Measurements from ENCODE around the gene HBA2. TPM values are rescaled to one million over a fixed set of nuclear protein-coding genes. Genes with fewer than 3 reads are reported as not detected.
"Not testable (repeated sequence)": the region's sequence is repeated elsewhere in the genome, so short reads cannot be mapped to it uniquely, and the experiment has no call there.

HBA2 gene
- total RNA-seq (2014; rRNA removed; shearing (Covaris generic)), result 3.3 TPM in 1 of 2 replicates, not detected in the other

DNA sequence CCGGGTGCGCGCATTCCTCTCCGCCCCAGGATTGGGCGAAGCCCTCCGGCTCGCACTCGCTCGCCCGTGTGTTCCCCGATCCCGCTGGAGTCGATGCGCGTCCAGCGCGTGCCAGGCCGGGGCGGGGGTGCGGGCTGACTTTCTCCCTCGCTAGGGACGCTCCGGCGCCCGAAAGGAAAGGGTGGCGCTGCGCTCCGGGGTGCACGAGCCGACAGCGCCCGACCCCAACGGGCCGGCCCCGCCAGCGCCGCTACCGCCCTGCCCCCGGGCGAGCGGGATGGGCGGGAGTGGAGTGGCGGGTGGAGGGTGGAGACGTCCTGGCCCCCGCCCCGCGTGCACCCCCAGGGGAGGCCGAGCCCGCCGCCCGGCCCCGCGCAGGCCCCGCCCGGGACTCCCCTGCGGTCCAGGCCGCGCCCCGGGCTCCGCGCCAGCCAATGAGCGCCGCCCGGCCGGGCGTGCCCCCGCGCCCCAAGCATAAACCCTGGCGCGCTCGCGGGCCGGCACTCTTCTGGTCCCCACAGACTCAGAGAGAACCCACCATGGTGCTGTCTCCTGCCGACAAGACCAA lies at the start of gene HBA2:
Gene HBA2 (plus strand): TSS at position 503 of the 568 bp plus-strand sequence. CDS start 37 bp downstream, at position 540.
- not testable (repeated sequence) for DNase-seq (ENCODE audit: low spot score)

DNA sequence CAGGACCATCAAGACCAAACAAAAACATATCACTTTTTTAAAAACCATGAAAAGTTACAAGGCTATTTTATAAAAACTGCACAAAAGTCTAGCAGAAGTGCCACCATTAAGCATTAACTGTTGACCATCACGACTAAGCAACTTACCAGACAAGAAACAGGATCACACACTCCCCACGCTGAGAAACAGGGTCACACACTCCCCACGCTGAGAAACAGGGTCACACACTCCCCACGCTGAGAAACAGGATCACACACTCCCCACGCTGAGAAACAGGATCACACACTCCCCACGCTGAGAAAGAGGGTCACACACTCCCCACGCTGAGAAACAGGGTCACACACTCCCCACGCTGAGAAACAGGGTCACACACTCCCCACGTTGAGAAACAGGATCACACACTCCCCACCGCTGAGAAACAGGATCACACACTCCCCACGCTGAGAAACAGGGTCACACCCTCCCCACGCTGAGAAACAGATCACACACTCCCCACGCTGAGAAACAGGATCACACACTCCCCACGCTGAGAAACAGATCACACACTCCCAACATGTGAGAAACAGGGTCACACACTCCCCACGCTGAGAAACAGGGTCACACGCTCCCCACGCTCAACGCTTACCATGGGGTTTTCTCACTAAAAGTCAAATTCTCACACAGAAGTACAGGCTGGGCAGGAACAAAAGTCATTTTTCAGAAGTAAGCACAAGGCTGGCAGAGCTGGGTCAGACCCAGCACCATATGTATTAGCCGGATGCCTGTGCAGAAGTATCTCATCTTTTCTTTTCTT lies 48.9 kb upstream of the HBA2 start:
- not testable (repeated sequence) for DNase-seq (ENCODE audit: low spot score)

DNA sequence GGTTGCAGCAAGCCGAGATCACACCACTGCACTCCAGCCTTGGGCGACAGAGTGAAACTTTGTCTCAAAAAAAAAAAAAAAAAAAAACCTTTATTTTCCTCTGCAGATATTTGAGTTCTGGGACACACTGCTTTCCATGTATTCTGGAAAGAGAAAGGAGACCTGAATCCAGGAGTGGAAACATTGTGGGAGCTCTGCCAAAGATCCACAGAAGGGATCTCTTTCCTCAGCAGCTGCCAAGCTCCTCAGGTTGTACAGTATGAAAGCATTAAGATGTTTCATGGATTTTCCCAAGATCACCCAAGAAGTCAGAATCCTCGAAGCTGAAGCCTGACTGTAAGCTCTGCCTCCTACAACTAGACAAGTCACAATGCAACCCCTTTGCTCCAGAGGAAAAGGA lies 47.7 kb upstream of the HBA2 start:
- DNase-seq (ENCODE audit: low spot score), result no peak

DNA sequence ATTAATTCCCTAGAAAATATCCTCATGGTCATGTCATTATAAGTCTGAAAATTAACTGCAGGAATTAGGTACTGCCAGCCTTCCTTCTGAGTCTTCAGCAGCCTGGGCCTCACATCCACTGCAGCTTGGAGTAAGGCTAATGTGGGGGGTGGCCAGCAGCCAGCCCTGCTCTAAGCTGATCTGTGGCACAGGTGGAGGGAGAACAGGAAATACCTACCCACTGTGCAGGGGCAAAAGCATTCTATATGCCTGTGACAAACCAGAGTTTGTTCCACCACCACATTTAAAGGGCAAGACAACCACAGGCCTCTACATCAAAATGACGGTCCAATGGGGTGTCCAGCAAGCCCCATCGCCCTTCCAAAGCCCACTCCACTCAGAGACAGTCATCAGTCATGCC lies 43.6 kb upstream of the HBA2 start:
- no peak for DNase-seq (ENCODE audit: low spot score)

DNA sequence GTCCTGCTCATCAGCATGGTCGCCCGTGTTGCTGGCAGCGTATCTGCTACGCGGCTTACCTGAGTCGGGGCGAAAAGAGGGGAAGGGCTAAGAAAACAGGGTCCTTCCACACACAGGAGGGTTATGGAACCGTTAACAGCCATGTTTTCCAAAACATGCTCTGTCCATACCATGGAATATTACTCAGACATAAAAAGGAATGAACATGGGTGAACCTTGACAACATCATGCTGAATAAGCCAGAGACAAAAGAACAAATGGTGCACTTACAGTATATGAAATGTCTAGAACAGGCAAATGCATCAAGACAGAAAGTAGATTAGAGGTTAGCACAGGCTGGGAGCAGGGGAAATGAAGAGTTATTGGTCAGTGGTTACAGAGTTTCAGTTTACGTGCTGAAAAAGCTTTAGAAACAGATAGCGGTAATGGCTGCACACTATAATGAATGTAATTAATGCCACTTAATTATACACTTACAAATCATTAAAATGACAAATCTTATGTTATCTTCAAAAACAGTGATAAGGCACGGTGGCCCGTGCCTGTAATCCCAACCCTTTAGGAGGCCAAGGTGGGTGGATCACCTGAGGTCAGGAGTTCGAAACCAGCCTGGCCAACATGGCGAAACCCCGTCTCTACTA lies 42.0 kb upstream of the HBA2 start:
- no peak for DNase-seq (ENCODE audit: low spot score)

DNA sequence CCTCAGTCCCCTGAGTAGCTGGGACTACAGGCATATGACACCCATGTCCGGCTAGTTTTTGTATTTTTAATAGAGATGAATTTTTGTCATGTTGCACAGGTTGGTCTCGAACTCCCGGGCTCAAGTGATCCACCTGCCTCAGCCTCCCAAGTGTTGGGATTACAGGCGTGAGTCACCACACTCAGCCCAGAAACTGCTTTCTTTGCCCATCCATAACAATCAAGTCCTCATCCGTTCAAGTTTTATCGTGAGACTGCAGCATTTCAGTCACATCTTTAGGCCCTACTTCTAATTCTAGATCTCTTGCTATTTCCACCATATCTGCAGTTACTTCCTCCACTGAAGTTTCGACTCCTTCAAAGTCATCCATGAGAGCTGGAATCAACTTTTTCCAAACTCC lies 40.6 kb upstream of the HBA2 start:
- no peak for DNase-seq (ENCODE audit: low spot score)

DNA sequence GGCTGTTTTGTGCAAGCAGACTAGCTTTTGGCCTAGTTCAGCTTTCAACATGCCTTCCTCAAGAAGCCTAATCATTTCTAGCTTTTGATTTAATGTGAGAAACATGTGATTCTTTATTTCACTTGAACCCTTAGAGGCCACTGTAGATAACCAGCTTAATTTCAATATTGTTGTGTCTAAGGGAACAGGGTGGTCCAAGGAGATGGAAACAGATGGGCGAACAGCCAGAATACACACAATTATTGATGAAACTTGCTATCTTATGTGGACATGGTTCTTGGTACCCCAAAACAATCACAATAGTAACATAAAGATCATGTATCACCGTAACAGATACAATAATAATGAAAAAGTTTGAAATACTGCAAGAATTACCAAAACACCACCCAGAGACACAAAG lies 39.0 kb upstream of the HBA2 start:
- DNase-seq (ENCODE audit: low spot score), result no peak

DNA sequence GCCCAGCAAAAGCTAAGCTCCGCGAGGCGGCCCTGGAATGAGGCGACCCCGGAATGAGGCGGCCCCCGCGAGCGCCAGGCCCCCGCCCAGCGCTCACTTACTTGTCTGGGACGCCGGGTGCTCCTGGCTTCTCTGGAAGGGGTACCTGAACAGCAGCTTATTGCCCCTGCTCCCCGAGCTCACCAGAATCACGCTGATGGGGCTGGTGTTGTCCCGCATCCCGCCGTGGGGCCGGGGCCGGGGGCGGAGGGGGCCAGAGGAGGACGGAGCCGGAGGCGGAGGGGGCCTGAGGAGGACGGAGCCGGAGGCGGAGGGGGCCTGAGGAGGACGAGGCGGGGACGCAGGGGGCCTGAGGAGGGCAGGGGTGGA lies 34.6 kb upstream of the HBA2 start:
- DNase-seq (ENCODE audit: low spot score), result no peak

DNA sequence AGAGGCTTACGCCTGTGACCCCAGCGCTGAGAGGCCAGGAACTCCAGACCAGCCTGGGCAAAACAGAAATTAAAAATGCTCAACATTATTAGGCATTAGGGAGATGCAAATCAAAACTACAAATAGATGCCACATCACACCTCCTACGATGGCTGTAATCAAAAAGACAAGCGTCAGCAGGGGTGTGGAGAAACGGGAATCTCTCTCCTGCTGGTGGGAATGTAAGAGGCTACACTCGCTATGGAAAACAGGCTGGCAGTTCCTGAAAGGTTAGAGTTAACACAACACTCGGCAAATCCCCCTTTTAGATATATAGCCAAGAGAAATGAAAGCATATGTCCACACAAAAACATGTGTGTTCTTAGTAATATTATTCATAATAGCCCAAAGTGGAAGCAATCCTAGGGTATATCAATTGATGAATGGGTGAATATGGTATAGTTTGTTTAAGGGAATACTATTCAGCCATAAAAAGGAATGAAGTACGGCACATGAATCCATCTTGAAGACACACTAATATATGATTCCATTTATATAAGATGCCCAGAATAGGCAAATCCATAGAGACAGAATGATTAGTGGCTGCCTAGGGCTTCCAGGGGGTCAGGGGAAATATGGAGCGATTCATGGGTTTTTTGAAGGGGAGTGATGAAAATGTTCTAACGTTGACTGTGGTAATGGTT lies 32.4 kb upstream of the HBA2 start:
- DNase-seq (ENCODE audit: low spot score), result no peak

DNA sequence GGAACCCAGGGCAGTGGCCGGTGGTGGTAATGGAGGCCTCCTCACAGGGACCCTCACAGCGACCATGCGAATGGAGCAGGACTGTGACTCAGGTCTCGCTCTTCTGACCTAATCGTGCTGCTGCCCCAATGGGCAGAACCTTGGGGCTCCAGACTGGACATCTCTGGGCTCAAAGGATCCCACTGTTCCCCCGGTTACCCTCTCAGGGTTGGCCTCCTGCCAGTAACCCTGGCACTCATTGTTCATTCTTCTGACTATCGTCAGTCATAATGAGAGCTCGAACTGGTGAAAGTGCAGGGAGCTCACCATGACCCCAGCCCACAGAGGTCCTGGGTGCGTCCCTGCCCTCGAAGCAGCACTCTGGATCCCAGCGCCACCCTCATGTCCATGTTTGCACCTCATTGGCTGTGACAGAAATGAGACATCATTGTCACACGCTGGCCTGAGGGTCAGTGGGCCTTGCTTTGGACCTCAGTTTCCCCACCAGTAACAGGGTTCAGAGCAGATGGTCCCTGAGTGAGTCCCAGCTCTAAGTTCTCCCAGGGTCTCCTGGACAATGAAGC lies 30.2 kb upstream of the HBA2 start:
- no peak for DNase-seq (ENCODE audit: low spot score)

DNA sequence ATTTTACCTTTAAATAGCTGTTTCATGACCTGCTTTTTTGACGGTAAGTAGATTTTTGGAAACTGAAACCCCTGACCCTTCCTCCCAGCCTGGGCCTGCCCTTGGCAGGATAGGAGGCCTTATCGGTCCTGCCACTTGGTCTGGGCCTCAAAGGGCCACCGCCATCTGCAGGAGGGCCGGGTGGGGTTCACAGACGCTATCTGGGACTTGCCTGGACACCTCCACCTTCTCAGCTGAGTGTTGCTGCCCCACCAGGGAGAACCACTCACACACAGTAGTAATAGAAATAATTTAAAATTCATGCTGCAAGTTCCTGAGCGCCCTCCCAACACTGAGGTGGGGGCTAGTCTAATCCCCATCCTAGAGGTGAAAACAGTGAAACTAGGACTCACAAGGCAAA lies 29.6 kb upstream of the HBA2 start:
- DNase-seq (ENCODE audit: low spot score), result no peak

DNA sequence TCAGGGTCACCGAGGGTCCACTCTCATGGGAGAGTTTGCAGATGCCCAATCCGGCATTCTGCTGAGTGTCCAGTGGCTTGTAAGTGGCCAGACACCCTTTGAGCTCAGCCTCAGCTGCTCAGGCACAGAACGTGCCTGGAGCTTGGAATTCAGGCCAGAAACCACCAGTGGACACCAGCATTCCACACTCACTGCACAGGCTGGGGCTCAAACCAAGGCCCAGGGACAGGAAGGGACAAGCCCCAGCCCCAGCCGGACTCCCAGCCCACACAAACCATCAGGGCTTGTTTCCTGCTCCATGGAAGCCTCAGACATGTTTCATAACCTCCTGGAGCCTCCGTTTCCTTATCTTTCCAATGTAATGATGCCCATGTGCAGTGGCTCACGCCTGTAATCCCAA lies 29.2 kb upstream of the HBA2 start:
- no peak for DNase-seq (ENCODE audit: low spot score)

DNA sequence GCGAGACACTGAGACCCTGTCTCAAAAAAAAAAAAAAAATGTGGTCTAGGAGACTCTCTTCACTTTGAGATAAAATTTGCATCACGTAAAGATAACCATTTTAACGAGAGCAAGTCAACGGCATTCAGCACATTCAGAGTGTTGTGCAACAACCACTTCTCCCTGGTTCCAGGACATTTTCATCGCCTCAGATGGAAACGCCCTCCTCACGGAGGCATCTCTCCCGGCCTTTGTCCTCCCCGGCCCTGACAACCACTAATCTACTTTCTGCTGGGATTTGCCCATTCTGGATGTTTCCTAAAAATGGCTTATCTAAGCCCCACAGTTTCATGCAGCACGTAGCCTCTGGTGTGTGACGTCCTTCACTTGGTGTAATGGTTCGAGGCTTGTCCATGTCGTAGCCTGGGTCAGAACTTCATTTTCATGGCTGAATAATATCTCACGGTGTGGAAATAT lies 27.9 kb upstream of the HBA2 start:
- DNase-seq (ENCODE audit: low spot score), result no peak

DNA sequence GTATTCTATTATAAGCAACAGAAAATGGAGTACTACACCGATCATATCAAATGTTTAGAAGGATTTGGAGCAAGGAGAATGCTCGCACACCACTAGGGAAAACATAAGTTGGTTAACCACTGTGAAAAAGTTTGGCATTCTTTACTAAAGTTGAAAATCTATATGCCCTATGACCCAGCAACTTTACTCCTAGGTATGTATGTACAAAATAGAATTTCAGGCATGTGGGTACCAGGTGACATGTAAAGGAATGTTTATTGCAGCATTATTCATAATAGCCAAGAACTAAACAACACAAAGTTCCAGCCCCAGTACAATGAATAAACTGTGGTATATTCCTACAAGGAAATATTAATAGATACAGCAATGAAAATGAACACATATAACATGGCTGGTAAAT lies 26.0 kb upstream of the HBA2 start:
- DNase-seq (ENCODE audit: low spot score), result no peak

DNA sequence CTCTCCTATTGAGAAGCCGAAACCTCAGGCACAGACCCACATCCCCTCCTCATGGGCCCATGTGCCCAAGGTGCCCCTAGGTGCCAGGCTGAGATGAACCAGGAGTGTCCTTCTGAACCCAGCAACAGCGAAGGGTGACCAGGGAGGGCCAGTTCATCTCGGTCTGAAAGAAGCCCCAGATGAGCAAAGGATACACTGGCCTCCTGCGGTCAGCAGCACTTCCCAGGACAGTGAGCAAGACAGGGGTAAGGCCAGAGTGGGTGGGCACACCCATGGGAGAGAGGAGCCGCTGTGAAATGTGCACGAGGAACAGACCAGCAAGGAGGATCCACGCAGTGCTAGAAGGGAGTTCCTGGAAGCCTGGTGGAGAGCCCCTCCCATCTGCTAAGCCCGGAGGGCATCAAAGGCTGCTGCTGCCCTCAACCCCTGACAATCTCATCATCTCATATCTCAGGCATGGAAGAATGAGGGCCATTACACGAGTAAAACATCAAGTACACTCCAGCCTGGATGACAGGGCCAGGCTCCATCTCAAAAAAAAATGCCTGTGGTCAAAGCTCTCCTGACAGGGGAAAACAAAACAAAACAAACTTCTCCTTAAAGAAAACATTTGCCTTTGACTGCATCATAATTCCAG lies 23.5 kb upstream of the HBA2 start:
- no peak for DNase-seq (ENCODE audit: low spot score)

DNA sequence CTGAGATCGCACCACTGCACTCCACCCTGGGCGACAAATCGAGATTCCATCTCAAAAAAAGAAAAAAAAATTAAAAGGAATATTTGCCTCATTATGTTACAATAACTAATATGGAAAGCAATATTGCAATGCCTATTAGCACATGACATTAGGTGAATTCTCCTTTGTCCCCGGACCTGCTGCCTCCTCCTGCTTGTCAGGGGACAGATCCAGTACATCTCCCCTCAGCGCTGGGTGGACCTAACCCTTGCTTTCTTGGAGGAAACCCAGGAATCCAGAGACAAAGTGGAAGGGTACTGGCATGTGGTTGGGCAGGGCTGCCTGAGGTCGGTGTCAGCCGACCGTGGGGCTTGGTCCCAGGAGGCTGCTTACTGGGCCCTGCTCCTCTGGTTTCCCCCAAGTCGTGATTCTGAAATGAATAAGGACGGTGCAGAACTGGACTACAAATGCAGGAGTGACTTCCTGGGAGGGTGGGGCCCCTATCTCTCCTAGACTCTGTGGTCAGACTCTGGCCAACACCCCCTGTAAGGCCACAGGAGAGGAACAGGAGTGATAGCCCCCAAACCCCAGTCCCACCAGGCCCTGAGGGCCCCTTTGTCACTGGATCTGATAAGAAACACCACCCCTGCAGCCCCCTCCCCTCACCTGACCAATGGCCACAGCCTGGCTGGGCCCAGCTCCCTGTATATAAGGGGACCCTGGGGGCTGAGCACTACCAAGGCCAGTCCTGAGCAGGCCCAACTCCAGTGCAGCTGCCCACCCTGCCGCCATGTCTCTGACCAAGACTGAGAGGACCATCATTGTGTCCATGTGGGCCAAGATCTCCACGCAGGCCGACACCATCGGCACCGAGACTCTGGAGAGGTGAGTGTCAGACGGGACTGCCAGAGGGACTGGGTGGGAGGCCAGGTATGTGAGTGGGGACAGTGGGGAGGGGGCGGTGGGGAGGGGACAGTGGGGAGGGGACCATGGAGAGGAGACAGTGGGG lies 20.2 kb upstream of the HBA2 start, which contains the start of gene HBZ:
Gene HBZ (plus strand): TSS at position 504 of the 988 bp plus-strand sequence. CDS start 266 bp downstream, at position 770.
- no peak for DNase-seq (ENCODE audit: low spot score)

DNA sequence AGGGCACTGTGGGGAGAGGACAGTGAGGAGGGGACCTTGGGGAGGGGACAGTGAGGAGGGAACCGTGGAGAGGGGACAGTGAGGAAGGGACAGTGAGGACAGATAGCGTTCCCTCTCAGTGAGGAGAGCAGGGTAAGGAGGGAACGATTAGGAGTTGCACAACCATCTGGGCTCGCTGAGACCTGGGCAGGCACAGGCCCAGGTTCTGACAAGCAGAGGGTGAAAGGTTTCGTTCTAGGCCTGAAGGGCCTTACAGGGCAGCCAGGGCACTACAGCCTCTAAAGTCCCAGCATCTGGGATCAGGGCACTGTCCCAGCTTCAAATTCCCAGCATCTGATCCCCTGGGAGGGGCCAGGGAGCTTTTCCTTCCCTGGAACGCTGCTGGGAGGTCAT lies 19.6 kb upstream of the HBA2 start:
- not testable (repeated sequence) for DNase-seq (ENCODE audit: low spot score)

DNA sequence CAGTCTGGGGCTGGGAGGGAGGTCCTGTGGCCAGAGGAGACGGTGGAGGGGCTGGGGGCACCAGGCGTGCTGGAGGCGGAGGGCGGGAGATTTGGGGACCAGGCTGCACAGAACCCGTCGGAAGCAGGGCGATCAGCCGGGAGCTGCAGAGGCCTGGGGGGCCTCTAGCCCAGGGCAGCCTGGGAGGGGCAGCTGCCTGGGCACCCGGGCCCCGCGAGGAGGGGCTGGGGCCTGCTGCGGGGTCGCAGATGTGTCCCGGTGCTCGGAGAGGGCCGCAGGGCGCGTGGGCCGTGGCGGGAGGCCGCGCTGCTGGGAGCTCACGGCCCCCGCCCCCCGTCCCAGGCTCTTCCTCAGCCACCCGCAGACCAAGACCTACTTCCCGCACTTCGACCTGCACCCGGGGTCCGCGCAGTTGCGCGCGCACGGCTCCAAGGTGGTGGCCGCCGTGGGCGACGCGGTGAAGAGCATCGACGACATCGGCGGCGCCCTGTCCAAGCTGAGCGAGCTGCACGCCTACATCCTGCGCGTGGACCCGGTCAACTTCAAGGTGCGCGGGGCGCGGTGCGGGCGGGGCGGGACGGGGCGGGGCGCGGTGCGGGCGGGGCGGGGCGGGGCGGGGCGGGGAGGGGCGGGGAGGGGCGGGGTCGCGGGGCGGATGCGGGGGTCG lies 19.0 kb upstream of the HBA2 start:
- not testable (repeated sequence) for DNase-seq (ENCODE audit: low spot score)

DNA sequence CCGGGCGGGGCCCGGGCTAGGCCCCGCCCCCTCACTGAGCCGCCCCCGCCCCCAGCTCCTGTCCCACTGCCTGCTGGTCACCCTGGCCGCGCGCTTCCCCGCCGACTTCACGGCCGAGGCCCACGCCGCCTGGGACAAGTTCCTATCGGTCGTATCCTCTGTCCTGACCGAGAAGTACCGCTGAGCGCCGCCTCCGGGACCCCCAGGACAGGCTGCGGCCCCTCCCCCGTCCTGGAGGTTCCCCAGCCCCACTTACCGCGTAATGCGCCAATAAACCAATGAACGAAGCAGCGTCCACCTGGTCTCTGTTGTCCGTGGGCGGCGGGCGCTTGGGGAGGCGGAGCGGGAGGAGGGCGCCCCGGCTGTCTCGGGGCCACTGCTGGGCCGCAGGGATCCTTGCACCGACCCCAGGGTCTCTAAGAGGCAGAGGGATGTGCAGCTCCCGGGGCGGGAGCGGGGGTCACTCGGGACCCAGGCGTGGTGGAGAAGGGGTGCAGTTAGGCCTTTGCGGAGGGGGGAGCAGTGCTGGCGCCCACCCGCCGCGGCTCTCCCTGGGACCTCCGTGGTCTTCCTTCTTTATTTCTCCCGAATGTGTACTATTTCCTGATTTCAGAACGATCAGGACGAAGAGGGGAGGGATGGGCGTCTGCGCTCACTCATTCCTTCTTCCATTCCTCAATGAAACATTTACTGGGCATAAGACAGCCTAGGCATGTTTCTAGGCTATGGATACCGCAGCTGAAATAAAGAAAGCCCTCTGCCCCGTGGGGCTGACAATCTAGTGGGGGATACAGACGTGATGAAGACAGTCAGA lies 18.3 kb upstream of the HBA2 start:
- no peak for DNase-seq (ENCODE audit: low spot score)
